ENCODE data around the gene CPT1B. TPM values are rescaled to one million over a fixed set of nuclear protein-coding genes. Genes with fewer than 3 reads are reported as not detected.

CPT1B gene
- total and polyA plus RNA-seq, 2 experiments from 2014 or later, result 1.3 to 2.9 TPM

GRCh38 chr22:50547263-50547985, 30.8 kb downstream of the CPT1B start:
- Histone ChIP-seq H3K9ac (no peak overlapping the region), H3K4me1 (ENCODE audit: insufficient read depth) (peaks cover 2% of the 10 kb centered on the region; the same call in 1 of the 2 replicates), H3K27me3 (replicated peaks; ENCODE audit: insufficient read depth) (peaks cover 8% of the 10 kb centered on the region), H4K20me1 (ENCODE audit: insufficient read depth) (no peaks in the 10 kb centered on the region), H3K4me2 (ENCODE audit: unreplicated experiment) (no peak overlapping the region), H2AFZ (no peak overlapping the region), H3K4me3 (no peak overlapping the region), H3K27ac (no peak overlapping the region), H3K9me2 (ENCODE audit: insufficient read depth) (no peaks in the 10 kb centered on the region), H3K79me2 (ENCODE audit: insufficient read depth) (no peaks in the 10 kb centered on the region), H3F3A (ENCODE audit: insufficient read depth) (peaks cover 3% of the 10 kb centered on the region; the same call in 1 of the 2 replicates), H3K36me3 (ENCODE audit: low read depth) (no peaks in the 10 kb centered on the region), H3K9me3 (ENCODE audit: low read depth) (no peaks in the 10 kb centered on the region)
- TF ChIP-seq EZH2 (IDR thresholded peaks at IDR 0.05; ENCODE audit: insufficient read depth, poor library complexity, severe bottlenecking) (no peak), EZH2phosphoT487 (IDR thresholded peaks at IDR 0.05; ENCODE audit: insufficient read depth, low read depth) (no peak)
- 35 to 42% methylated on average over 26 to 31 of the region's 35 CpGs for WGBS, 2 experiments (ENCODE audit: low coverage in 1 of 2, low lambda C conversion rate in 2 of 2, missing lambda C conversion rate in 2 of 2)
- in situ Hi-C loops (cut with MboI), result no loop called here
- DNase-seq, result no peak

GRCh38 chr22:50546326-50547262, 31.6 kb downstream of the CPT1B start:
- H3K4me3 ChIP-seq, result no peak overlapping the region
- H3F3A ChIP-seq (ENCODE audit: insufficient read depth), result peaks cover 10% of the 10 kb centered on the region; the same call in 1 of the 2 replicates
- no peak overlapping the region for H3K4me2 ChIP-seq (ENCODE audit: unreplicated experiment)
- H4K20me1 ChIP-seq (ENCODE audit: insufficient read depth), result no peaks in the 10 kb centered on the region
- H2AFZ ChIP-seq, result no peak overlapping the region
- 88 to 91% methylated on average over 40 to 78 of the region's 78 CpGs for WGBS, 2 experiments (ENCODE audit: low coverage in 1 of 2, low lambda C conversion rate in 2 of 2, missing lambda C conversion rate in 2 of 2)
- TF ChIP-seq EZH2phosphoT487 (IDR thresholded peaks at IDR 0.05; ENCODE audit: insufficient read depth, low read depth) (no peak), EZH2 (IDR thresholded peaks at IDR 0.05; ENCODE audit: insufficient read depth, poor library complexity, severe bottlenecking) (no peak)
- H3K9ac ChIP-seq, result no peak overlapping the region
- peaks cover 10% of the 10 kb centered on the region for H3K4me1 ChIP-seq (ENCODE audit: insufficient read depth)
- no peak overlapping the region for H3K27ac ChIP-seq
- no peaks in the 10 kb centered on the region for H3K79me2 ChIP-seq (ENCODE audit: insufficient read depth)
- H3K9me3 ChIP-seq (ENCODE audit: low read depth), result no peaks in the 10 kb centered on the region
- no peaks in the 10 kb centered on the region for H3K9me2 ChIP-seq (ENCODE audit: insufficient read depth)
- H3K27me3 ChIP-seq (replicated peaks; ENCODE audit: insufficient read depth), result peaks cover 8% of the 10 kb centered on the region
- H3K36me3 ChIP-seq (ENCODE audit: low read depth), result no peaks in the 10 kb centered on the region
- in situ Hi-C loops (cut with MboI), result no loop called here
- no peak for DNase-seq

- H3K4me3 ChIP-seq, result no peak within 1 kb of the TSS
- peaks cover 17% of the 10 kb centered on the region for H3K4me1 ChIP-seq (ENCODE audit: insufficient read depth)
- no peaks in the 10 kb centered on the region for H3K9me3 ChIP-seq (ENCODE audit: low read depth)
- WGBS, 2 experiments (ENCODE audit: low coverage in 1 of 2, low lambda C conversion rate in 2 of 2, missing lambda C conversion rate in 2 of 2), result 83 to 84% methylated on average over 9 to 10 of the region's 10 CpGs
- no peaks in the 10 kb centered on the region for H3K9me2 ChIP-seq (ENCODE audit: insufficient read depth)
- no peaks in the 10 kb centered on the region for H3K79me2 ChIP-seq (ENCODE audit: insufficient read depth)
- no peak for TF ChIP-seq EZH2 (IDR thresholded peaks at IDR 0.05; ENCODE audit: insufficient read depth, poor library complexity, severe bottlenecking)
- no peak for TF ChIP-seq EZH2phosphoT487 (IDR thresholded peaks at IDR 0.05; ENCODE audit: insufficient read depth, low read depth)
- no peak for DNase-seq
- H2AFZ ChIP-seq, result peak within 1 kb of the TSS; percentile 54; the same call in 1 of the 2 replicates
- in situ Hi-C loops (cut with MboI), result no loop called here
- peak within 1 kb of the TSS; percentile 62; the same call in 1 of the 2 replicates for H3K9ac ChIP-seq
- H3K27ac ChIP-seq, result no peak within 1 kb of the TSS
- H3K36me3 ChIP-seq (ENCODE audit: low read depth), result no peaks in the 10 kb centered on the region
- H3K4me2 ChIP-seq (ENCODE audit: unreplicated experiment), result no peak within 1 kb of the TSS
- H3K27me3 ChIP-seq (replicated peaks; ENCODE audit: insufficient read depth), result peaks cover 8% of the 10 kb centered on the region
- no peaks in the 10 kb centered on the region for H4K20me1 ChIP-seq (ENCODE audit: insufficient read depth)
- peaks cover 18% of the 10 kb centered on the region for H3F3A ChIP-seq (ENCODE audit: insufficient read depth)
These were observed 32.5 kb downstream of the CPT1B start, which contains the start of gene KLHDC7B for GRCh38 chr22:50545522-50546325. Gene KLHDC7B, plus strand, starts transcription at chr22:50545899. Its CDS starts 345 bp downstream, at chr22:50546244.
